Cardiac muscle cell (in vitro differentiated cells and primary cell): Measurements from ENCODE around the gene BCAS3. TPM values are rescaled to one million over a fixed set of nuclear protein-coding genes. Genes with fewer than 3 reads are reported as not detected.

Source experiments
- DNase-seq, 2 donors: peaks; one replicate each; pipeline versions ENCODE4 v3.0.0 to v3.0.0-alpha.2; 2010 to 2017; ENCODE audit warnings: low read depth in 1 of 2, low spot score in 1 of 2
- H3K27ac ChIP-seq: fragments of 200-600 bp; sonication (generic); 2 replicates; pipeline ENCODE4 v1.5.1; 2016
- H3K27me3 ChIP-seq: fragments of 200-600 bp; sonication (generic); 2 replicates; pipeline ENCODE4 v1.6.0; 2016; ENCODE audit warnings: control low read depth
- H3K36me3 ChIP-seq: fragments of 200-600 bp; sonication (generic); 2 replicates; pipeline ENCODE4 v1.5.1; 2016; ENCODE audit warnings: control low read depth
- H3K4me1 ChIP-seq: fragments of 200-600 bp; sonication (generic); 2 replicates; pipeline ENCODE4 v1.8.1; 2017; ENCODE audit warnings: low read depth, mild to moderate bottlenecking, mixed run types
- H3K4me3 ChIP-seq: fragments of 200-600 bp; sonication (generic); 2 replicates; pipeline ENCODE4 v1.5.1; 2016; ENCODE audit warnings: mild to moderate bottlenecking
- H3K9me3 ChIP-seq: fragments of 200-600 bp; sonication (generic); 2 replicates; pipeline ENCODE4 v1.5.1; 2017; ENCODE audit warnings: low read depth, mild to moderate bottlenecking, control low read depth
- CTCF ChIP-seq: IDR thresholded peaks from 2 replicates; pipeline ENCODE4 v1.5.1; 2012; ENCODE audit warnings: low read depth, mild to moderate bottlenecking, low read length
- polyA plus RNA-seq: library from polyadenylated mRNA; unstranded; fragments of >200 nt; fragmentation: Nextera tagmentation; extraction: Ambion mirVana; gene quantifications from 2 replicates; pipeline ENCODE4 v1.2.1, GENCODE V29; 2016
- total RNA-seq: library from RNA; depleted of rRNA; stranded (reverse); fragments of >200 nt; gene quantifications from 2 replicates; pipeline ENCODE4 v1.2.3, GENCODE V29; 2016

Gene BCAS3
- total and polyA plus RNA-seq, 2 experiments from 2014 or later: 36.5 to 39.6 TPM

- Histone ChIP-seq H3K4me3 (no peak overlapping the region), H3K27ac (no peak overlapping the region), H3K27me3 (no peaks in the 10 kb centered on the region), H3K36me3 (no peaks in the 10 kb centered on the region), H3K9me3 (no peaks in the 10 kb centered on the region), H3K4me1 (peaks cover 22% of the 10 kb centered on the region)
- DNase-seq: no peak
- TF ChIP-seq CTCF: no peak
These were observed 486.9 kb downstream of the BCAS3 start for GRCh38 chr17:61164517-61164916.

GRCh38 chr17:61167075-61167474 lies 489.4 kb downstream of the BCAS3 start:
- no peak for TF ChIP-seq CTCF
- no peaks in the 10 kb centered on the region for H3K4me1 ChIP-seq
- no peak overlapping the region for H3K4me3 ChIP-seq
- no peaks in the 10 kb centered on the region for H3K36me3 ChIP-seq
- no peaks in the 10 kb centered on the region for H3K9me3 ChIP-seq
- no peak for DNase-seq
- H3K27me3 ChIP-seq: no peaks in the 10 kb centered on the region
- H3K27ac ChIP-seq: no peak overlapping the region

- Histone ChIP-seq H3K9me3 (no peaks in the 10 kb centered on the region), H3K36me3 (no peaks in the 10 kb centered on the region), H3K27ac (no peak overlapping the region), H3K4me3 (no peak overlapping the region), H3K4me1 (no peaks in the 10 kb centered on the region), H3K27me3 (no peaks in the 10 kb centered on the region)
- no peak for TF ChIP-seq CTCF
- DNase-seq: no peak
These were observed 490.9 kb downstream of the BCAS3 start for GRCh38 chr17:61168506-61168905.

- TF ChIP-seq CTCF: no peak
- peaks cover 15% of the 10 kb centered on the region for H3K4me1 ChIP-seq
- no peak overlapping the region for H3K4me3 ChIP-seq
- no peak overlapping the region for H3K27ac ChIP-seq
- no peaks in the 10 kb centered on the region for H3K36me3 ChIP-seq
- no peaks in the 10 kb centered on the region for H3K9me3 ChIP-seq
- H3K27me3 ChIP-seq: no peaks in the 10 kb centered on the region
- no peak for DNase-seq
These were observed 496.7 kb downstream of the BCAS3 start for GRCh38 chr17:61174310-61174709.

GRCh38 chr17:61175298-61176142 lies 497.9 kb downstream of the BCAS3 start:
- no peak overlapping the region for H3K27ac ChIP-seq
- TF ChIP-seq CTCF: no peak
- H3K27me3 ChIP-seq: no peaks in the 10 kb centered on the region
- H3K4me1 ChIP-seq: peaks cover 26% of the 10 kb centered on the region
- no peak for DNase-seq
- H3K4me3 ChIP-seq: no peak overlapping the region
- no peaks in the 10 kb centered on the region for H3K9me3 ChIP-seq
- H3K36me3 ChIP-seq: no peaks in the 10 kb centered on the region
